HEK293T (cell line): Measurements from ENCODE around the gene GSTM3.
"Not testable (repeated sequence)": the region's sequence is repeated elsewhere in the genome, so short reads cannot be mapped to it uniquely, and the experiment has no call there.

ENCODE experiments used
- CTCF ChIA-PET: fragments of 350-600 bp; formaldehyde crosslinking; extraction: SDS; loops from one replicate; lab custom pipeline; 2021; ENCODE audit warnings: antibody characterized with exemption, inconsistent platforms; lab: Yijun Ruan, JAX
- POLR2A ChIA-PET: fragments of 350-600 bp; formaldehyde crosslinking; extraction: SDS; loops from one replicate; lab custom pipeline; 2020; ENCODE audit warnings: antibody characterized with exemption, inconsistent platforms; lab: Yijun Ruan, JAX
- DNase-seq: peaks from one replicate; pipeline ENCODE4 v3.0.0; 2012; ENCODE audit warnings: mixed read lengths; ENCODE audit errors: extremely low spot score
- ARNT ChIP-seq: fragments of 450-650 bp; IDR thresholded peaks from 2 replicates; pipeline ENCODE4 v1.6.1; 2017; ENCODE audit warnings: mild to moderate bottlenecking
- BHLHE40 ChIP-seq: fragments of 450-650 bp; IDR thresholded peaks from 2 replicates; pipeline ENCODE4 v1.6.1; 2016; ENCODE audit warnings: mild to moderate bottlenecking, moderate library complexity, borderline replicate concordance
- CTBP1 ChIP-seq: fragments of 450-650 bp; IDR thresholded peaks from 2 replicates; pipeline ENCODE4 v1.6.1; 2016; ENCODE audit warnings: borderline replicate concordance
- ELF4 ChIP-seq: fragments of 450-650 bp; IDR thresholded peaks from 2 replicates; pipeline ENCODE4 v1.6.1; 2017; ENCODE audit warnings: antibody characterized with exemption
- FOXA1 ChIP-seq: fragments of 450-650 bp; IDR thresholded peaks from 2 replicates; pipeline ENCODE4 v1.6.1; 2016; ENCODE audit warnings: mild to moderate bottlenecking
- FOXK2 ChIP-seq: fragments of 450-650 bp; IDR thresholded peaks from 2 replicates; pipeline ENCODE4 v1.6.1; 2016; ENCODE audit warnings: mild to moderate bottlenecking
- FOXM1 ChIP-seq: fragments of 450-650 bp; IDR thresholded peaks from 2 replicates; pipeline ENCODE4 v1.6.1; 2017; ENCODE audit warnings: mild to moderate bottlenecking, borderline replicate concordance
- HDGF ChIP-seq: fragments of 450-650 bp; IDR thresholded peaks from 2 replicates; pipeline ENCODE4 v1.6.1; 2017; ENCODE audit warnings: antibody characterized with exemption, borderline replicate concordance
- L3MBTL2 ChIP-seq: fragments of 450-650 bp; conservative IDR thresholded peaks from 2 replicates; pipeline ENCODE4 v1.6.1; 2016; ENCODE audit warnings: mild to moderate bottlenecking
- LEF1 ChIP-seq: fragments of 450-650 bp; IDR thresholded peaks from 2 replicates; pipeline ENCODE4 v1.6.1; 2017; ENCODE audit warnings: mild to moderate bottlenecking, borderline replicate concordance
- NFRKB ChIP-seq: fragments of 450-650 bp; IDR thresholded peaks from 2 replicates; pipeline ENCODE4 v1.6.1; 2016; ENCODE audit warnings: mild to moderate bottlenecking, moderate library complexity
- PKNOX1 ChIP-seq: fragments of 450-650 bp; IDR thresholded peaks from 2 replicates; pipeline ENCODE4 v1.6.1; 2016
- SP1 ChIP-seq: fragments of 450-650 bp; IDR thresholded peaks from 2 replicates; pipeline ENCODE4 v1.6.1; 2017
- SUZ12 ChIP-seq: fragments of 450-650 bp; IDR thresholded peaks from 2 replicates; pipeline ENCODE4 v1.6.1; 2016; ENCODE audit warnings: mild to moderate bottlenecking
- TARDBP ChIP-seq: fragments of 450-650 bp; IDR thresholded peaks from 2 replicates; pipeline ENCODE4 v1.6.1; 2016
- ZNF384 ChIP-seq: fragments of 450-650 bp; IDR thresholded peaks from 2 replicates; pipeline ENCODE4 v1.6.1; 2016

Gene GSTM3

DNA sequence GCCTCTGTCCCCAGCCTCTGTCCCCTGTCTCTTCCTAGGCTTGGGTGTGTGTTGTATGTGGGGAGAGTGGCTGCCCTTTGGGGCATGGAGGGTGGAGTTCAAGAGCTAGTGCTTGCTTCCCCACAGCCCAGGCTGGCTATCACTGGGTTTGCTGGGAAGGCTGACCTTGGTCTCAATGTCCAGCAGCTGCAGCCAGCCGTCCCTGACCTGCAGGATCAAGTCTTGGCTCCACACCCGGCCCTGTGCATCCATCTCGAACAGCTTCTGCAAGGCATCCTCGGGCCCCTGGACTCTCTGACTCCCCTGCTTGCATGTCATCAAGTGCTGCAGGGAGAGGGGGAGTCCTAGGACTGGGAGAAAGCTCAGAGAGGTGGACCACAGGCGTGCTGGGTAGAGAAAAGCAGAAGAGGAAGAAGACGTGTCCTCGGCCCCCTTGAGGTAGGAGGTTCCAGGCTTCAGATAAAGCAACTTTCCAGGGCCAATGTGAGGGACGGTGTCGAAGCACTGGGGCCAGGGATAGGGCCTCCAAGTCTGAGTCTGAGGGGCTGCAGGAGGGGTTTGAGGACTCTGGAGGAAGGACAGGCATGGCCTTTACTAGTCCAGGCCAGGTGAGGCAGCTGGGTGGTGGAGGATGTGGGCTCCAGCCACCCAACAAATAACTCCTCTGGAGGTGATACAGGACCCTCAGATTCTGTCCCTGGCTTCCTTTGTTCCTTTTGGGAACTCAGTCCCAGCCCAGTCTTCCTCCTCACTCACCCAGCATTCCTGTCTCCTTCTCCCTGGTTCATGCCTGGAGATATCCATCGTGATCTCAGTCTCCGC lies 18.9 kb upstream of the GSTM3 start:
- no peak for DNase-seq
- ChIA-PET CTCF (no interaction called here), POLR2A (interaction anchor here (1.2 kb wide), 1 partner anchor 211 kb away, joined by 7 read pairs; the partner anchor contains the start of gene GNAI3)
- TF ChIP-seq SUZ12 (no peak), ZNF384 (no peak), CTBP1 (no peak), NFRKB (no peak), LEF1 (no peak), FOXM1 (no peak), PKNOX1 (no peak), ARNT (no peak), FOXK2 (no peak), TARDBP (no peak), FOXA1 (no peak)

GRCh38 chr1:109757936-109758786 lies 17.3 kb upstream of the GSTM3 start:
- TF ChIP-seq FOXA1 (no peak), HDGF (no peak), PKNOX1 (no peak), NFRKB (no peak), ARNT (no peak), FOXK2 (no peak), LEF1 (no peak), FOXM1 (no peak)
- no peak for DNase-seq
- ChIA-PET CTCF (no interaction called here), POLR2A (no interaction called here)

GRCh38 chr1:109756848-109757521 lies 16.1 kb upstream of the GSTM3 start:
- POLR2A ChIA-PET: no interaction called here
- TF ChIP-seq ARNT: no peak
- TF ChIP-seq L3MBTL2: no peak
- TF ChIP-seq LEF1: no peak
- CTCF ChIA-PET: interaction anchor here (0.7 kb wide), 1 partner anchor 117 kb away, joined by 3 read pairs; no protein-coding TSS in a partner anchor
- DNase-seq: no peak

GRCh38 chr1:109756325-109756724 lies 15.5 kb upstream of the GSTM3 start:
- POLR2A ChIA-PET: interaction anchor here (1.3 kb wide), 1 partner anchor 208 kb away, joined by 4 read pairs; the partner anchor contains the start of gene GNAI3
- not testable (repeated sequence) for DNase-seq
- CTCF ChIA-PET: interaction anchor here (0.7 kb wide), 1 partner anchor 228 kb away, joined by 3 read pairs; the partner anchor contains the start of gene AHCYL1

- ChIA-PET CTCF (no interaction called here), POLR2A (no interaction called here)
- DNase-seq: no peak
- TF ChIP-seq PKNOX1 (no peak), FOXM1 (no peak), TARDBP (no peak), BHLHE40 (no peak), LEF1 (no peak), HDGF (no peak), SUZ12 (no peak), L3MBTL2 (no peak), CTBP1 (no peak), FOXK2 (no peak), FOXA1 (no peak), ZNF384 (no peak), ARNT (no peak), NFRKB (no peak), SP1 (no peak), ELF4 (no peak)
Observed at GRCh38 chr1:109754738-109755137, 13.9 kb upstream of the GSTM3 start.
